Osteocyte (in vitro differentiated cells): Measurements from ENCODE around the gene CCDC142. TPM values are rescaled to one million over a fixed set of nuclear protein-coding genes. Genes with fewer than 3 reads are reported as not detected.
A peak's percentile ranks its signal among the peaks of the same experiment; 100 is the strongest.

Experiments
- DNase-seq: peaks from one replicate; pipeline ENCODE4 v3.0.0; 2021; ENCODE audit warnings: mixed read lengths; ENCODE audit not compliant: unreplicated experiment; ENCODE audit errors: extremely low spot score
- H3K27ac Mint-ChIP-seq: one replicate; pipeline ENCODE4 v1.8.0; 2021; ENCODE audit warnings: mild to moderate bottlenecking, mixed read lengths; ENCODE audit not compliant: unreplicated experiment
- H3K27me3 Mint-ChIP-seq: one replicate; pipeline ENCODE4 v1.8.0; 2021; ENCODE audit warnings: mixed read lengths; ENCODE audit not compliant: unreplicated experiment
- H3K36me3 Mint-ChIP-seq: one replicate; pipeline ENCODE4 v1.8.0; 2021; ENCODE audit warnings: mixed read lengths; ENCODE audit not compliant: unreplicated experiment
- H3K4me1 Mint-ChIP-seq: one replicate; pipeline ENCODE4 v1.8.0; 2021; ENCODE audit warnings: mixed read lengths; ENCODE audit not compliant: unreplicated experiment
- H3K4me3 Mint-ChIP-seq: one replicate; pipeline ENCODE4 v1.8.0; 2021; ENCODE audit warnings: mild to moderate bottlenecking, moderate library complexity, mixed read lengths; ENCODE audit not compliant: unreplicated experiment
- H3K9me3 Mint-ChIP-seq: one replicate; pipeline ENCODE4 v1.8.0; 2021; ENCODE audit warnings: mixed read lengths; ENCODE audit not compliant: unreplicated experiment
- total RNA-seq: library from RNA; stranded (reverse); gene quantifications from 2 replicates; pipeline ENCODE4 v1.2.1, GENCODE V29; 2021
- TF ChIP-seq, protein P1 (sequence below): fragments of 200-600 bp; sonication (generic); IDR thresholded peaks from 2 replicates; pipeline ENCODE4 v1.5.0; 2021; ENCODE audit warnings: antibody characterized with exemption, mild to moderate bottlenecking, moderate library complexity

The CCDC142 gene
- total RNA-seq, 1 donor from 2014 or later: 20.6 TPM

DNA sequence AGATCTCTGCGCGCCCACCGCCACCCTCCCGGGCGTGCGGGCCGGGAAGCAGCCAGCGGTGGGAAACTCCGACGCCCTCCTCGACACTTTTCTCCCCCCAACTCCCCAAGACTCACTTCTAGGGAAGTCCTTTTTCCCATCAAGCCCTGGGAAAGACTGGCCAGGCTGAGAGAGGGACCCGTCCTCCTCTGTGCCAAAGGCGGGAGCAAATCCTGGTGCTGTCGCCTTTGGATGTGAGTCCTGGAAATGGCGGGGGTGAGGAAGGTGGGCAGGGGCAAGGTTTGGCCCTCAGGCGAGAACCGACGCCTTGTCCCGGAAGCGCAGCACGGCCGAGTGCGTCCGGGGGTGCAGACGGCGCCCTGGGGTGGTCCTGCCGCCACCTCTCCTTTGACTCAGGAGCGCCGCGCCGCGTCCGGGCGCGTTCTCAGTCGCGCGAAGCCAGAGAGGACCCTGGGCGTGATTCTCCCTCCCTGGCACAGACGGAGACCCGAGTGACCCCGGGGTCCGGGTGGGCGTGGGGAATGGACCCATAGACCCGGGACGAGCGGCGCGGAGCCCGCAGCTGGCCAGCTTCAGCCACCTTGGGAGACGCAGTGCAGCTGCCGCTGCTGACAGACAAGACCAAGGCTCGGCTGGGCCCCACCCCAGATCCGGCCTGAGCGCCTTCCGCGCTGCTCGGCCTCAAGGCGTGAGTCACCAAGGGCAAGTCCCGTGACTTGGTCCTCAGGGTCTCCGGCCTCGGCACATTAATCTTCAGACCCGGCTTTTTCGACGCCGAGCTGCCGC, 20.1 kb upstream of the CCDC142 start:
- H3K27ac Mint-ChIP-seq: peak overlapping the region; percentile 83
- H3K4me3 Mint-ChIP-seq: peak overlapping the region; percentile 71
- TF ChIP-seq, protein P1, sequence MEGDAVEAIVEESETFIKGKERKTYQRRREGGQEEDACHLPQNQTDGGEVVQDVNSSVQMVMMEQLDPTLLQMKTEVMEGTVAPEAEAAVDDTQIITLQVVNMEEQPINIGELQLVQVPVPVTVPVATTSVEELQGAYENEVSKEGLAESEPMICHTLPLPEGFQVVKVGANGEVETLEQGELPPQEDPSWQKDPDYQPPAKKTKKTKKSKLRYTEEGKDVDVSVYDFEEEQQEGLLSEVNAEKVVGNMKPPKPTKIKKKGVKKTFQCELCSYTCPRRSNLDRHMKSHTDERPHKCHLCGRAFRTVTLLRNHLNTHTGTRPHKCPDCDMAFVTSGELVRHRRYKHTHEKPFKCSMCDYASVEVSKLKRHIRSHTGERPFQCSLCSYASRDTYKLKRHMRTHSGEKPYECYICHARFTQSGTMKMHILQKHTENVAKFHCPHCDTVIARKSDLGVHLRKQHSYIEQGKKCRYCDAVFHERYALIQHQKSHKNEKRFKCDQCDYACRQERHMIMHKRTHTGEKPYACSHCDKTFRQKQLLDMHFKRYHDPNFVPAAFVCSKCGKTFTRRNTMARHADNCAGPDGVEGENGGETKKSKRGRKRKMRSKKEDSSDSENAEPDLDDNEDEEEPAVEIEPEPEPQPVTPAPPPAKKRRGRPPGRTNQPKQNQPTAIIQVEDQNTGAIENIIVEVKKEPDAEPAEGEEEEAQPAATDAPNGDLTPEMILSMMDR: peak; percentile 40
- H3K4me1 Mint-ChIP-seq: peaks cover 73% of the 10 kb centered on the region
- H3K9me3 Mint-ChIP-seq: no peaks in the 10 kb centered on the region
- DNase-seq: peak; percentile 92
- peaks cover 16% of the 10 kb centered on the region for H3K36me3 Mint-ChIP-seq
- peaks cover 29% of the 10 kb centered on the region for H3K27me3 Mint-ChIP-seq

DNA sequence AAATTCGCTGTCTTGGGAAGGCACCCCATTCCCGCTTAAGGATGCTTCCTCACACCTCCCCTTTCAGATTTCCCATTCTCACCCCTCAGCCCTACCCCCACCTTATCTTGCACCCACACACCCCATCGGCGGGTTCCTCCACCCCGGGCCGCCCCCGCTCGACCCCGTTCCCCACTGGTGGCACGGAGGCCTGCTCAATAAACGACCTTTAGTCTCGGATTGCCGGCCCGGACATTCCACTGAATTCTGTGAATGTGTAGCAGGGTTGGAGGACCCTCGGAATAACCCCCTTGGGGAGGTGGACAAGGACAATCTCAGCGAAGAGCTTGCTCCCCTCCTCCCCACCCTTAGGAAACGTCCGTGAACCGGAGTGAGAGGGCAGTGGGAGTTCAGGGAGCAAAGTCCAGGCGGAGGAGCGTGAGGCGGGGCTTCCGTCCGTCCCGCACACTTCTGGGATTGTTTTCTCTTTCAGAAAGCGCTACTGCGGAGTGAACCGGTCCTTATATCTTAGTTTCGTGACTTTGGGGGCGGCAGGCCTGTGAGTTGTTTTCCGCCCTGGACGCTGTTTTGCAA, 19.4 kb upstream of the CCDC142 start:
- no peaks in the 10 kb centered on the region for H3K9me3 Mint-ChIP-seq
- no peak for DNase-seq
- peaks cover 76% of the 10 kb centered on the region for H3K4me1 Mint-ChIP-seq
- H3K4me3 Mint-ChIP-seq: peak overlapping the region; percentile 71
- no peak overlapping the region for H3K27ac Mint-ChIP-seq
- TF ChIP-seq, protein P1: no peak
- H3K27me3 Mint-ChIP-seq: peaks cover 36% of the 10 kb centered on the region
- peaks cover 19% of the 10 kb centered on the region for H3K36me3 Mint-ChIP-seq

DNA sequence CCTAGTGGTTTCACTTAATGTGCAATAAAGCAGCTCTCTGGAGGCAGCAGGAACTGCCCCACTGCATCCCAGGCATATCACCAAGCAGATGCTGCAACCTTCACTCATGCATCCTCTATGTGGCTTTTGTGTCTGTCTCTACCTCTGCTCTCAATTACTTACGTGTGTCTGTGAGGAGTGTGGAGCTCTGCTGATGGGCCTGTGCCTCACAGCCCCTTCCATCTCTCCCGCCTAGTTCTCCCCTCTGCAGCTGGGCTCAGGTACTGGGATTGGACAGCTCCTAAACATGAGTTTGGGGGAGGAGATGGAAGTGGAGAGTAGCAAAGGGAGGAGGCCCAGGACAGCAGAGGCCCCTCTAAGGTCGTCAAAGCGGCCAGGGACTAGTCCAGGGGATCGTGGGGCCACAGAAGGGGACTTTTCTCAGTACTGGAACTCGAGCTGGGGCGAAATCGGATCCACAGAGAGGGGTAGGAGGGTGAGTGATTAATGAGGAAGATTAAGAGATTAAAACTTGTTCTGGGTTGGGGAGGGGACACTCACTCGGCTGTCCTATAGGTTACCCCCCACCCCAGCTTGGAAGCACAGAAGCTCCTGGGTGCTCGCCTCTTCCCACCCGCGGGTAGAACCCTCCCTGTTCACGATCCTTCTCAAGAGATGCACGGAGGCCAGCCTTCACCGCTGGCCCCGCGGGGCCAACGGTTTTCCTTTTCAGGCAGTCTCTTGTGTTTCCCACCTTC, 18.7 kb upstream of the CCDC142 start:
- DNase-seq: no peak
- Mint-ChIP-seq H3K27me3 (peaks cover 39% of the 10 kb centered on the region), H3K4me1 (peaks cover 71% of the 10 kb centered on the region), H3K27ac (no peak overlapping the region), H3K4me3 (peak overlapping the region; percentile 71), H3K36me3 (peaks cover 15% of the 10 kb centered on the region), H3K9me3 (no peaks in the 10 kb centered on the region)
- TF ChIP-seq, protein P1: no peak

DNA sequence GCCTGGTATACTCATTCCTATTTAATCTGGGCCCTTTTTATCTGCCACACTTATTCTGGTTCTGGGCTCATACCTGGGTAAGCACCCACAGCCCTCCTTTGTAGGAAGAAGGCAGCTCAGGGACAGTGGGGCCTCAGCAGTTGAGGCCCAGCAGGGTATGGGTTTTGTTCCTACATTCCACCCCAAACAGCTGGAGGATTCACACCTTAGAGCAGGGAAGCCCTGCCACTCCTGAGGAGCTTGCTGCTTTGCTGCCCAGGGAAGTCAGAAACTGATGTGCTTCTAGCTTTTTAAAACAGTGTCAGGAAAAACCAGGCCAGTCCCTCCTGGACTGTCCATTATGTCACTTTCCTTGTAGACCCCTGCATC, 17.8 kb upstream of the CCDC142 start:
- H3K36me3 Mint-ChIP-seq: peaks cover 18% of the 10 kb centered on the region
- H3K27me3 Mint-ChIP-seq: peaks cover 39% of the 10 kb centered on the region

More for the DNA sequence above, 17.8 kb upstream of the CCDC142 start:
- H3K4me3 Mint-ChIP-seq: no peak overlapping the region
- TF ChIP-seq, protein P1: no peak
- H3K27ac Mint-ChIP-seq: no peak overlapping the region
- DNase-seq: no peak
- H3K9me3 Mint-ChIP-seq: no peaks in the 10 kb centered on the region
- peaks cover 62% of the 10 kb centered on the region for H3K4me1 Mint-ChIP-seq
